ENCODE results near the gene GRID1. TPM values are rescaled to one million over a fixed set of nuclear protein-coding genes. Genes with fewer than 3 reads are reported as not detected.

GRID1 gene
- total and polyA plus RNA-seq, 10 of the 15 experiments (the other 5 are each of a cell fraction or from before 2014, with no cell fraction given), result 0.04 to 0.62 (median 0.08) TPM; not detected in 5

DNA sequence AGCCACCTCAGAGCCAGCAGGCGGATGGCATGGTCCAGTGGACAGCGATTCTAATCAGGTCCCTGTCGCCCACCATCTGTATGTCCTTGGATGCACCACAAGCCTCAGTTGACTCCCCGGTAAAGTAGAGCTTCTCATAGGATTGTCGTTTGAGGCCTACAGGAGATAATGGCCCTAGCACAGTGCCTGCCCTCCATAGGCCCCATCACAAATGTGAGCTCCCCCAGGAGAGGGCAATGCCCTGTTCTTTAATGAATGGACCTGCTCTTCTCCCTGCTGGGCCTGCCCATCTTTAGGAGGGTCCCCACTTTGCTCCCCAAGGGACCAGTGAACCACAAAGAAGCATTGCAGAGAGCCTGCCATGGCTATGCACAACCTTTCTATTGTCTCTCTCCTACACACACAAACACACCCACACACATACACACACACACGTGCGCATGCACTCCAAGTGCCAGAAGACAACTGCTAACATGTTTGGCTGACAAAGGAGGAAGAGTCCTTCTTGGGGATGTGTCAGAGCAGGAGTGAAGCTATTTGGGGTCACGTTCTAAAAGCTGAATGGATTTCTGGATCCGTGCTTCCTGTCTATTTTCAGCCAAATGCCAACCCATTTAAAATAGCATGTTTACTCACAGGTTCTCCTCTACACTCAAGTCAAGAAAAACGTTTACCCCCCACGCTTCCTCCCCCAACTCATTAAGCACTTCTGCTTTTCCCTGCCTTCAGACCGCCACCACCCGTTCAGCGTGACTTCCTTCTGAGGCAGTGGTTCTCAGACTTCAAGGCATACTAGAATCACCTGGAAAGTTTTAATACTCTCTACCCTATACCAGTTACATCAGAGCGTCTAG, 196.1 kb downstream of the GRID1 start (continued):
- TF ChIP-seq, protein P1, sequence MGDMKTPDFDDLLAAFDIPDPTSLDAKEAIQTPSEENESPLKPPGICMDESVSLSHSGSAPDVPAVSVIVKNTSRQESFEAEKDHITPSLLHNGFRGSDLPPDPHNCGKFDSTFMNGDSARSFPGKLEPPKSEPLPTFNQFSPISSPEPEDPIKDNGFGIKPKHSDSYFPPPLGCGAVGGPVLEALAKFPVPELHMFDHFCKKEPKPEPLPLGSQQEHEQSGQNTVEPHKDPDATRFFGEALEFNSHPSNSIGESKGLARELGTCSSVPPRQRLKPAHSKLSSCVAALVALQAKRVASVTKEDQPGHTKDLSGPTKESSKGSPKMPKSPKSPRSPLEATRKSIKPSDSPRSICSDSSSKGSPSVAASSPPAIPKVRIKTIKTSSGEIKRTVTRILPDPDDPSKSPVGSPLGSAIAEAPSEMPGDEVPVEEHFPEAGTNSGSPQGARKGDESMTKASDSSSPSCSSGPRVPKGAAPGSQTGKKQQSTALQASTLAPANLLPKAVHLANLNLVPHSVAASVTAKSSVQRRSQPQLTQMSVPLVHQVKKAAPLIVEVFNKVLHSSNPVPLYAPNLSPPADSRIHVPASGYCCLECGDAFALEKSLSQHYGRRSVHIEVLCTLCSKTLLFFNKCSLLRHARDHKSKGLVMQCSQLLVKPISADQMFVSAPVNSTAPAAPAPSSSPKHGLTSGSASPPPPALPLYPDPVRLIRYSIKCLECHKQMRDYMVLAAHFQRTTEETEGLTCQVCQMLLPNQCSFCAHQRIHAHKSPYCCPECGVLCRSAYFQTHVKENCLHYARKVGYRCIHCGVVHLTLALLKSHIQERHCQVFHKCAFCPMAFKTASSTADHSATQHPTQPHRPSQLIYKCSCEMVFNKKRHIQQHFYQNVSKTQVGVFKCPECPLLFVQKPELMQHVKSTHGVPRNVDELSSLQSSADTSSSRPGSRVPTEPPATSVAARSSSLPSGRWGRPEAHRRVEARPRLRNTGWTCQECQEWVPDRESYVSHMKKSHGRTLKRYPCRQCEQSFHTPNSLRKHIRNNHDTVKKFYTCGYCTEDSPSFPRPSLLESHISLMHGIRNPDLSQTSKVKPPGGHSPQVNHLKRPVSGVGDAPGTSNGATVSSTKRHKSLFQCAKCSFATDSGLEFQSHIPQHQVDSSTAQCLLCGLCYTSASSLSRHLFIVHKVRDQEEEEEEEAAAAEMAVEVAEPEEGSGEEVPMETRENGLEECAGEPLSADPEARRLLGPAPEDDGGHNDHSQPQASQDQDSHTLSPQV (IDR thresholded peaks at IDR 0.05), result no peak
- no peak for TF ChIP-seq FOXK2 (IDR thresholded peaks at IDR 0.05)
- TF ChIP-seq EP300 (IDR thresholded peaks at IDR 0.05; ENCODE audit: borderline replicate concordance in 1 of 2, control insufficient read depth in 1 of 2, low read depth in 2 of 2, low read length in 2 of 2), result 0 out of 4 replicates have a peak, but pooled peaks of 1 of the 2 experiments have one; percentile 20
- no peak for TF ChIP-seq TARDBP (IDR thresholded peaks at IDR 0.05; ENCODE audit: borderline replicate concordance)
- TF ChIP-seq HDAC2 (IDR thresholded peaks at IDR 0.05), result no peak
- TF ChIP-seq NR2C2 (IDR thresholded peaks at IDR 0.05; ENCODE audit: borderline replicate concordance, control insufficient read depth, insufficient read length, low read depth), result no peak
- TF ChIP-seq IKZF2 (IDR thresholded peaks at IDR 0.05), result peak; percentile 71 to 72; a peak in 2 of 4 replicates
- TF ChIP-seq MXI1 (IDR thresholded peaks at IDR 0.05; ENCODE audit: low read depth, low read length), result no peak
- TF ChIP-seq SP1 (IDR thresholded peaks at IDR 0.05; ENCODE audit: low read depth, low read length), result no peak
- no peak for TF ChIP-seq RELA (IDR thresholded peaks at IDR 0.05; ENCODE audit: borderline replicate concordance, partially characterized antibody)
- no peak for TF ChIP-seq GABPA (IDR thresholded peaks at IDR 0.05; ENCODE audit: low read depth)
- no peak for TF ChIP-seq NFYB (IDR thresholded peaks at IDR 0.05; ENCODE audit: insufficient read depth, low read depth, low read length)
